Smooth muscle cell (in vitro differentiated cells): Measurements from ENCODE around the gene CHDH. TPM values are rescaled to one million over a fixed set of nuclear protein-coding genes. Genes with fewer than 3 reads are reported as not detected.

Experiments used
- DNase-seq: peaks from one replicate; lab custom pipeline; 2025; ENCODE audit not compliant: unreplicated experiment; lab: John Stamatoyannopoulos, UW
- H2AFZ ChIP-seq: fragments of 200-600 bp; sonication (generic); 2 replicates; pipeline ENCODE4 v1.6.0; 2016; ENCODE audit warnings: antibody characterized with exemption, low read depth, mild to moderate bottlenecking
- H3F3A ChIP-seq: fragments of 200-600 bp; sonication (generic); 2 replicates; pipeline ENCODE4 v1.6.0; 2017; ENCODE audit warnings: antibody characterized with exemption, low read depth
- H3K27ac ChIP-seq: fragments of 200-600 bp; sonication (generic); 2 replicates; pipeline ENCODE4 v1.5.1; 2016; ENCODE audit warnings: low read depth, mild to moderate bottlenecking
- H3K27me3 ChIP-seq: fragments of 200-600 bp; sonication (generic); 2 replicates; pipeline ENCODE4 v1.6.1; 2016; ENCODE audit warnings: low read depth, mild to moderate bottlenecking
- H3K36me3 ChIP-seq: fragments of 200-600 bp; sonication (generic); 2 replicates; pipeline ENCODE4 v1.5.1; 2016; ENCODE audit warnings: low read depth
- H3K4me1 ChIP-seq: fragments of 200-600 bp; sonication (generic); 2 replicates; pipeline ENCODE4 v1.5.1; 2016; ENCODE audit warnings: low read depth
- H3K4me2 ChIP-seq: fragments of 200-600 bp; sonication (generic); 2 replicates; pipeline ENCODE4 v1.6.0; 2016; ENCODE audit warnings: mild to moderate bottlenecking
- H3K4me3 ChIP-seq: fragments of 200-600 bp; sonication (generic); 2 replicates; pipeline ENCODE4 v1.5.1; 2016; ENCODE audit warnings: mild to moderate bottlenecking
- H3K79me2 ChIP-seq: fragments of 200-600 bp; sonication (generic); 2 replicates; pipeline ENCODE4 v1.6.0; 2016; ENCODE audit warnings: low read depth, mild to moderate bottlenecking
- H3K9ac ChIP-seq: fragments of 200-600 bp; sonication (generic); 2 replicates; pipeline ENCODE4 v1.6.0; 2016; ENCODE audit warnings: low read depth
- H3K9me3 ChIP-seq: fragments of 200-600 bp; sonication (generic); replicated peaks from 2 replicates; pipeline ENCODE4 v1.5.1; 2016; ENCODE audit warnings: low read depth
- H4K20me1 ChIP-seq: fragments of 200-600 bp; sonication (generic); 2 replicates; pipeline ENCODE4 v1.6.0; 2016; ENCODE audit warnings: low read depth
- WGBS: methylation state at CpG from one replicate; pipeline ENCODE4 v1.1.7; 2016; ENCODE audit warnings: low lambda C conversion rate; 5-methylcytosine and 5-hydroxymethylcytosine counted together
- polyA plus RNA-seq: library from polyadenylated mRNA; unstranded; fragments of >200 nt; fragmentation: Nextera tagmentation; extraction: Ambion mirVana; gene quantifications from 2 replicates; pipeline ENCODE4 v1.2.1, GENCODE V29; 2016
- total RNA-seq: library from RNA; depleted of rRNA; stranded (reverse); fragments of >200 nt; gene quantifications from 2 replicates; pipeline ENCODE4 v1.2.3, GENCODE V29; 2014
- TF ChIP-seq, protein P1 (sequence below): fragments of 200-600 bp; sonication (generic); IDR thresholded peaks from 2 replicates; pipeline ENCODE4 v1.5.1; 2017; ENCODE audit warnings: borderline replicate concordance, mild to moderate bottlenecking, antibody characterized with exemption; ENCODE audit not compliant: insufficient read depth, poor library complexity, severe bottlenecking

The CHDH gene
- total and polyA plus RNA-seq, 2 experiments from 2014 or later: 0.36 to 0.51 TPM

DNA sequence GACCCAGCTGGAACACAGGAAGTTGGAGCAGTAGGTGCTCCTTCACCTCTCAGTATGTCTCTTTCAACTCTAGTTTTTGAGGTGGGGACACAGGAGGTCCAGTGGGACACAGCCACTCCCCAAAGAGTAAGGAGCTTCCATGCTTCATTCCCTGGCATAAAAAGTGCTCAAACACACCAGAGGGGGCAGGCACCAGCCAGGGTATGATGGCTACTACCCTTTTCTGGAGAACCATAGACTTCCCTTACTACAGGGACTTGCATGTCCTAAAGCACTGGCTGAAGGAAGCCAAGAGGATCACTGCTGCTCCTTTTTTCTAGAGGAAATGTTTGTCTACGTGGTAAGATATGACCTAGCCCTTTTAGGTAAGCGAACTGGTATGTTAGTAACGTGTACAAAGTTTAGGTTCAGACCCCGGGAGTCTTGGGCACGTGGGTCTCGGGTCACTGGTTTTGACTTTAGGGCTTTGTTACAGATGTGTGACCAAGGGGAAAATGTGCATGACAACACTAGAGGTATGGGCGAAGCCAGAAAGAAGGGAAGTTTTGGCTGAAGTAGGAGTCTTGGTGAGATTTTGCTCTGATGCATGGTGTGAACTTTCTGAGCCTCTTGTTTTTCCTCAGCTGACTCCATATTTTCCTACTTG, 12.0 kb upstream of the CHDH start:
- Histone ChIP-seq H2AFZ (no peak overlapping the region), H3K9me3 (no peaks in the 10 kb centered on the region), H3K27me3 (no peaks in the 10 kb centered on the region), H4K20me1 (no peaks in the 10 kb centered on the region), H3K79me2 (no peaks in the 10 kb centered on the region), H3K4me1 (no peaks in the 10 kb centered on the region), H3K36me3 (no peaks in the 10 kb centered on the region), H3K4me3 (no peak overlapping the region), H3K9ac (no peak overlapping the region), H3K4me2 (no peak overlapping the region), H3F3A (no peaks in the 10 kb centered on the region), H3K27ac (no peak overlapping the region)
- WGBS: 86% methylated on average over 7 of the region's 7 CpGs
- TF ChIP-seq, protein P1, sequence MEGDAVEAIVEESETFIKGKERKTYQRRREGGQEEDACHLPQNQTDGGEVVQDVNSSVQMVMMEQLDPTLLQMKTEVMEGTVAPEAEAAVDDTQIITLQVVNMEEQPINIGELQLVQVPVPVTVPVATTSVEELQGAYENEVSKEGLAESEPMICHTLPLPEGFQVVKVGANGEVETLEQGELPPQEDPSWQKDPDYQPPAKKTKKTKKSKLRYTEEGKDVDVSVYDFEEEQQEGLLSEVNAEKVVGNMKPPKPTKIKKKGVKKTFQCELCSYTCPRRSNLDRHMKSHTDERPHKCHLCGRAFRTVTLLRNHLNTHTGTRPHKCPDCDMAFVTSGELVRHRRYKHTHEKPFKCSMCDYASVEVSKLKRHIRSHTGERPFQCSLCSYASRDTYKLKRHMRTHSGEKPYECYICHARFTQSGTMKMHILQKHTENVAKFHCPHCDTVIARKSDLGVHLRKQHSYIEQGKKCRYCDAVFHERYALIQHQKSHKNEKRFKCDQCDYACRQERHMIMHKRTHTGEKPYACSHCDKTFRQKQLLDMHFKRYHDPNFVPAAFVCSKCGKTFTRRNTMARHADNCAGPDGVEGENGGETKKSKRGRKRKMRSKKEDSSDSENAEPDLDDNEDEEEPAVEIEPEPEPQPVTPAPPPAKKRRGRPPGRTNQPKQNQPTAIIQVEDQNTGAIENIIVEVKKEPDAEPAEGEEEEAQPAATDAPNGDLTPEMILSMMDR: no peak
- no peak for DNase-seq

DNA sequence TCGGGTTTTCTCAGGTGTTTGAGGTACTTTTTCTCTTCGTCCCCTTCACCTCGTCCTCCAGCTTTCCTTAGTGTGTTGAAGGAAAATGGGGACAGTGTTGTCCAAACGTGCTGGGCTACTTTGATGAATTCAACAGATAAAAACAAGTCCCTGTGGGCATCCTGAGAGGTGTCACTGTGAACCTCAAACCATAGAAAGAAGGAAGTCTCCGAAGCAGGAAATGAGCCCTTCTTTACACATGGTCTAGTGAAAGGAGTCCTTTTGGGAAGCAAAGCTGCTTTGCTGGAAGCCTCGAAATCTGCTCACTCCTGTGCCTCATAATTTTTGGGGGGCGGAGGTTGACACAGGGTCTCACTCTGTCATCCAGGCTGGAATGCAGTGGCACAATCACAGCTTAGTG, 10.7 kb upstream of the CHDH start:
- H3K4me2 ChIP-seq: no peak overlapping the region
- H3K27me3 ChIP-seq: no peaks in the 10 kb centered on the region
- no peak overlapping the region for H2AFZ ChIP-seq
- H3K79me2 ChIP-seq: no peaks in the 10 kb centered on the region
- H3K36me3 ChIP-seq: no peaks in the 10 kb centered on the region
- no peaks in the 10 kb centered on the region for H3F3A ChIP-seq
- 77% methylated on average over 7 of the region's 7 CpGs for WGBS
- no peaks in the 10 kb centered on the region for H4K20me1 ChIP-seq
- H3K27ac ChIP-seq: no peak overlapping the region
- no peaks in the 10 kb centered on the region for H3K4me1 ChIP-seq
- no peak overlapping the region for H3K4me3 ChIP-seq
- TF ChIP-seq, protein P1: no peak
- no peak overlapping the region for H3K9ac ChIP-seq
- no peak for DNase-seq
- H3K9me3 ChIP-seq: no peaks in the 10 kb centered on the region

DNA sequence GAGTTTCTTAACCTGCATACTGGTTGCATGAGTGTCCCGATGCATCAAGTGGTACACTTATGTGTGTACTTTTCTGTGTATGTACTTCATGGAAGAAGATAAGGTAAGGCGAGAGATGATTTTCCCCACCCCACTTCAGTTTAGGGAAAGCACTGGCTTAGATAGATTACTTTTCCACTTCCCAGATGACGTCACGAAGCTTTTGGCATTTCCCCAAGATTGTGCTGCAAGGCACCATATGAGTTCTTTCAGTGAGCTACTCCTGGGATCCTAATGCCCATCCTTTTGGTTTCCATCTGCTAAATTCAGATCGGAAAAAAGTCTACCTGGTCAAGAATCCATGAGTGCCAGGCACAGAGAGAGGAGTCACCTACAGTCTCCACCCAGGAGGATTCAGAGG, 4.7 kb upstream of the CHDH start:
- DNase-seq: no peak
- Histone ChIP-seq H3K4me3 (no peak overlapping the region), H3K36me3 (no peaks in the 10 kb centered on the region), H3F3A (no peaks in the 10 kb centered on the region), H3K4me2 (no peak overlapping the region), H3K79me2 (no peaks in the 10 kb centered on the region), H3K4me1 (peaks cover 3% of the 10 kb centered on the region), H3K27ac (no peak overlapping the region), H4K20me1 (no peaks in the 10 kb centered on the region), H3K9me3 (no peaks in the 10 kb centered on the region), H2AFZ (no peak overlapping the region), H3K9ac (no peak overlapping the region), H3K27me3 (peaks cover 30% of the 10 kb centered on the region)
- WGBS: 78% methylated on average over 5 of the region's 5 CpGs
- TF ChIP-seq, protein P1: no peak

DNA sequence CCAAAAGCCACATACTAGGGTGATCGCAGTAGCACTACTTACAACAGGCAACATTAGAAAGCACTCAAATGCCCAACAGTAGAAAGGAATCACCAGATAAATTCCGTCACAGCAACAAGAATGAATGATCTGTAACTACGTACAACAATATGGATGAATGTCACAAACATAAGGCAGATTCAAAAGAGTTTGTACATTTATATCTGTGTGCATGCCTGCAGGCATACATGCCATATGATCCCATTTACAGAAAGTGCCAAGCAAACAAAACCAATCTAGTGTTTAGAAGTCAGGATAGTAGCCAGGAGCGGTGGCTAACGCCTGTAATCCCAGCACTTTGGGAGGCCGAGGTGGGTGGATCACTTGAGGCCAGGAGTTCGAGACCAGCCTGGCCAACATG, 3.7 kb upstream of the CHDH start:
- H3K4me2 ChIP-seq: no peak overlapping the region
- no peak overlapping the region for H3K27ac ChIP-seq
- no peaks in the 10 kb centered on the region for H4K20me1 ChIP-seq
- no peak overlapping the region for H2AFZ ChIP-seq
- H3K4me3 ChIP-seq: no peak overlapping the region
- DNase-seq: no peak
- H3K4me1 ChIP-seq: peaks cover 3% of the 10 kb centered on the region
- no peaks in the 10 kb centered on the region for H3K79me2 ChIP-seq
- peaks cover 40% of the 10 kb centered on the region for H3K27me3 ChIP-seq
- no peaks in the 10 kb centered on the region for H3F3A ChIP-seq
- no peak overlapping the region for H3K9ac ChIP-seq
- TF ChIP-seq, protein P1: no peak
- H3K9me3 ChIP-seq: no peaks in the 10 kb centered on the region
- H3K36me3 ChIP-seq: no peaks in the 10 kb centered on the region
- 98% methylated on average over 7 of the region's 7 CpGs for WGBS
